Cardiac septum (tissue), 1 donor: ENCODE data around the gene C11orf98. TPM values are rescaled to one million over a fixed set of nuclear protein-coding genes. Genes with fewer than 3 reads are reported as not detected.
"Not testable (repeated sequence)": the region's sequence is repeated elsewhere in the genome, so short reads cannot be mapped to it uniquely, and the experiment has no call there.

Experiments
- DNase-seq: peaks from one replicate; pipeline ENCODE4 v3.0.0-alpha.2; 2020; ENCODE audit warnings: low spot score
- intact Hi-C: fragments of 100-400 bp; cut with DNase I; formaldehyde crosslinking; loops from one replicate; pipeline ENCODE4 v1.14.0; 2022
- long read RNA-seq: library from polyadenylated mRNA; unstranded; transcript quantifications from one replicate; pipeline ENCODE4 v2.0.0, GENCODE V29; 2021
- total RNA-seq: library from RNA; stranded (reverse); fragmentation: NEBNext Ultra II Directional; extraction: Animal tissue kit (Norgen Biotek cat#: 25700); gene quantifications from one replicate; pipeline ENCODE4 v1.2.1, GENCODE V29; 2021
- donor health status: DM: no; HTN: no; CAD: no.

Gene C11orf98
- total RNA-seq = 25.4 TPM
- long read RNA-seq, transcript C11orf98-201 (4 exons, 654 nt) = major isoform, 18 of 19 reads
- long read RNA-seq, partial matches to known transcripts = 0 of 19 reads
- long read RNA-seq, other reads (novel, unspliced or antisense) = 0 of 19 reads

- peak; percentile 98 for DNase-seq
- intact Hi-C loops = loop anchor here (2.0 kb wide), 1 partner anchor 18 kb away; the partner anchor contains the start of gene GANAB
These were observed at the start of gene C11orf98, which contains the start of gene CSKMT for GRCh38 chr11:62665075-62665598. C11orf98 (minus strand) TSS chr11:62665210; CDS start chr11:62665169, 41 bp downstream. CSKMT (plus strand) TSS chr11:62665312; CDS start chr11:62665880, 568 bp downstream.

- intact Hi-C loops = no loop called here
- no peak for DNase-seq
These were observed 48.3 kb upstream of the C11orf98 start for GRCh38 chr11:62713343-62713742.

- no peak for DNase-seq
- intact Hi-C loops = no loop called here
These were observed 47.9 kb upstream of the C11orf98 start for GRCh38 chr11:62712861-62713260.

GRCh38 chr11:62712276-62712812 is 47.3 kb upstream of the C11orf98 start:
- intact Hi-C loops = no loop called here
- no peak for DNase-seq

GRCh38 chr11:62710001-62710345 is 45.0 kb upstream of the C11orf98 start:
- intact Hi-C loops = no loop called here
- DNase-seq = no peak

- intact Hi-C loops = loop anchor here (1.0 to 5.0 kb wide), 2 partner anchors 18 to 37 kb away; partner anchors contain the start of genes HNRNPUL2, LBHD1 and UQCC3
- peak; percentile 99 for DNase-seq
These were observed 44.4 kb upstream of the C11orf98 start for GRCh38 chr11:62709247-62710000.

GRCh38 chr11:62708793-62709192 is 43.8 kb upstream of the C11orf98 start:
- DNase-seq = no peak
- intact Hi-C loops = loop anchor here (1.0 to 5.0 kb wide), 2 partner anchors 19 to 36 kb away; partner anchors contain the start of genes HNRNPUL2, LBHD1 and UQCC3

- no peak for DNase-seq
- intact Hi-C loops = loop anchor here (5.0 kb wide), 1 partner anchor 36 kb away; the partner anchor contains the start of genes LBHD1 and UQCC3
These were observed 43.4 kb upstream of the C11orf98 start for GRCh38 chr11:62708392-62708791.

- intact Hi-C loops = loop anchor here (5.0 kb wide), 1 partner anchor 35 kb away; the partner anchor contains the start of genes LBHD1 and UQCC3
- DNase-seq = no peak
These were observed 42.4 kb upstream of the C11orf98 start, which contains the start of the genes BSCL2 and GNG3 for GRCh38 chr11:62707277-62707861. BSCL2 (minus strand) TSS chr11:62707424; CDS start chr11:62707195, 229 bp downstream. GNG3 (plus strand) TSS chr11:62707676; CDS start chr11:62708296, 620 bp downstream.

- DNase-seq = no peak
- intact Hi-C loops = loop anchor here (5.0 kb wide), 1 partner anchor 35 kb away; the partner anchor contains the start of genes LBHD1 and UQCC3
These were observed 41.8 kb upstream of the C11orf98 start for GRCh38 chr11:62706850-62707247.

GRCh38 chr11:62705880-62706849 is 41.2 kb upstream of the C11orf98 start:
- intact Hi-C loops = loop anchor here (5.0 kb wide), 1 partner anchor 34 kb away; the partner anchor contains the start of genes LBHD1 and UQCC3
- DNase-seq = peak; percentile 98

- peak; percentile 39 for DNase-seq
- intact Hi-C loops = loop anchor here (5.0 kb wide), 1 partner anchor 33 kb away; the partner anchor contains the start of genes LBHD1 and UQCC3
These were observed 40.4 kb upstream of the C11orf98 start for GRCh38 chr11:62705413-62705812.

GRCh38 chr11:62703921-62704320 is 38.9 kb upstream of the C11orf98 start:
- peak; percentile 35 for DNase-seq
- intact Hi-C loops = not testable (repeated sequence)

- peak; percentile 36 for DNase-seq
- intact Hi-C loops = no loop called here
These were observed 37.2 kb upstream of the C11orf98 start for GRCh38 chr11:62702246-62702645.

GRCh38 chr11:62694455-62695167 is 29.6 kb upstream of the C11orf98 start:
- DNase-seq = peak; percentile 90
- intact Hi-C loops = loop anchor here (5.0 kb wide), 1 partner anchor 297 kb away; no protein-coding TSS in a partner anchor

- intact Hi-C loops = loop anchor here (5.0 kb wide), 1 partner anchor 296 kb away; no protein-coding TSS in a partner anchor
- DNase-seq = not testable (repeated sequence)
These were observed 28.6 kb upstream of the C11orf98 start for GRCh38 chr11:62693624-62694023.

GRCh38 chr11:62689421-62690183 is 24.6 kb upstream of the C11orf98 start, which contains the start of gene LRRN4CL:
LRRN4CL (minus strand) TSS chr11:62689530; CDS start chr11:62688508, 1,022 bp downstream.
- intact Hi-C loops = loop anchor here (5.0 kb wide), 1 partner anchor 292 kb away; no protein-coding TSS in a partner anchor
- DNase-seq = no peak
